ENCODE data around the gene GABRG3. TPM values are rescaled to one million over a fixed set of nuclear protein-coding genes. Genes with fewer than 3 reads are reported as not detected.
A peak's percentile ranks its signal among the peaks of the same experiment; 100 is the strongest.

The GABRG3 gene
- total and polyA plus RNA-seq, 9 of the 15 experiments (the other 6 are each of a cell fraction or from before 2014, with no cell fraction given): 4.0 to 15.1 (median 11.2) TPM

GRCh38 chr15:27336676-27337075, 365.7 kb downstream of the GABRG3 start (continued):
- TF ChIP-seq ZNF584 (CRISPR knock-in tag; IDR thresholded peaks at IDR 0.05; ENCODE audit: low read depth): no peak
- TF ChIP-seq ZBTB43 (CRISPR knock-in tag; IDR thresholded peaks at IDR 0.05): no peak
- no peak for TF ChIP-seq KLF16 (IDR thresholded peaks at IDR 0.05)

GRCh38 chr15:27339138-27339537, 368.2 kb downstream of the GABRG3 start:
- no peak overlapping the region for H3K4me3 ChIP-seq
- H3K9me1 ChIP-seq (ENCODE audit: control insufficient read depth, insufficient read depth, low read length): no peaks in the 10 kb centered on the region
- BruUV-seq (replicated peaks): no TSS peak
- in situ Hi-C loops (cut with MboI) (no loop called here), intact Hi-C loops (cut with micrococcal nuclease) (no loop called here)
- no peak overlapping the region for H3K27ac ChIP-seq (ENCODE audit: extremely low read depth, low read depth, low read length)
- no peak overlapping the region for H2AFZ ChIP-seq (ENCODE audit: low read depth, low read length)
- H3K4me2 ChIP-seq (ENCODE audit: insufficient read depth, low read length): no peak overlapping the region
- no peaks in the 10 kb centered on the region for H3K27me3 ChIP-seq (ENCODE audit: control insufficient read depth in 2 of 2, insufficient read depth in 2 of 2, low read length in 2 of 2)
- ChIA-PET POLR2A (interaction anchor here (0.5 kb wide), 1 partner anchor 295 kb away, joined by 3 read pairs; no protein-coding TSS in a partner anchor), CTCF (ENCODE audit: low intra/inter-chr PET ratio) (no interaction called here)
- H3K9ac ChIP-seq (ENCODE audit: insufficient read depth in 1 of 2, low read depth in 2 of 2, low read length in 2 of 2): no peak overlapping the region
- 51% methylated on average over 5 of the region's 5 CpGs for WGBS (ENCODE audit: insufficient coverage, low coverage, missing lambda C conversion rate)
- no peaks in the 10 kb centered on the region for H3K36me3 ChIP-seq (ENCODE audit: control insufficient read depth, insufficient read depth, low read length)
- DNase-seq (ENCODE audit: extremely low read depth in 1 of 4, low spot score in 3 of 4) (peak in 1 of 4 experiments; percentile 13), ATAC-seq (no peak), FAIRE-seq (no peak)
- no peaks in the 10 kb centered on the region for H3K9me3 ChIP-seq (replicated peaks; ENCODE audit: control insufficient read depth, insufficient read depth, low read depth, low read length)
- no peaks in the 10 kb centered on the region for H3K79me2 ChIP-seq (ENCODE audit: control insufficient read depth, insufficient read depth, low read length)
- H3K4me1 ChIP-seq (replicated peaks in 1 of 2; ENCODE audit: control insufficient read depth in 2 of 2, insufficient read depth in 2 of 2, low read length in 2 of 2): no peaks in the 10 kb centered on the region
- no peaks in the 10 kb centered on the region for H4K20me1 ChIP-seq (replicated peaks; ENCODE audit: control insufficient read depth, insufficient read depth, low read length)
- TF ChIP-seq GATAD2A (IDR thresholded peaks at IDR 0.05) (no peak), MAFF (IDR thresholded peaks at IDR 0.05; ENCODE audit: low read length) (no peak), ZNF695 (CRISPR knock-in tag; IDR thresholded peaks at IDR 0.05) (no peak), RFX1 (IDR thresholded peaks at IDR 0.05) (peak; percentile 62), ZBTB12 (CRISPR knock-in tag; IDR thresholded peaks at IDR 0.05) (no peak), NR0B1 (IDR thresholded peaks at IDR 0.05; ENCODE audit: partially characterized antibody) (no peak), ZNF586 (CRISPR knock-in tag; conservative IDR thresholded peaks at IDR 0.05) (no peak), ZNF75A (CRISPR knock-in tag; IDR thresholded peaks at IDR 0.05) (no peak), ELF2 (CRISPR knock-in tag; IDR thresholded peaks at IDR 0.05) (no peak), CTCF (IDR thresholded peaks at IDR 0.05 in 2 of 3, conservative IDR thresholded peaks at IDR 0.05 in 1 of 3; ENCODE audit: insufficient read depth in 2 of 3, low read depth in 1 of 3, low read length in 3 of 3) (peak in 1 of 3 experiments; percentile 27; a peak in 1 of 6 replicates), CTBP1 (IDR thresholded peaks at IDR 0.05; ENCODE audit: borderline replicate concordance) (peak; percentile 46; the same call in 1 of the 2 replicates), TAF1 (IDR thresholded peaks at IDR 0.05; ENCODE audit: control insufficient read depth, extremely low read depth, insufficient read depth, low read length, severe bottlenecking) (no peak)

Measured in K562 (cell line).